Bone marrow (tissue), 2 donors: Measurements from ENCODE around the gene SURF6.
"Not testable (repeated sequence)": the region's sequence is repeated elsewhere in the genome, so short reads cannot be mapped to it uniquely, and the experiment has no call there.

Experiments
- DNase-seq, 2 donors: peaks; one replicate each; lab custom pipeline; 2025; lab: John Stamatoyannopoulos, UW

Gene SURF6

DNA sequence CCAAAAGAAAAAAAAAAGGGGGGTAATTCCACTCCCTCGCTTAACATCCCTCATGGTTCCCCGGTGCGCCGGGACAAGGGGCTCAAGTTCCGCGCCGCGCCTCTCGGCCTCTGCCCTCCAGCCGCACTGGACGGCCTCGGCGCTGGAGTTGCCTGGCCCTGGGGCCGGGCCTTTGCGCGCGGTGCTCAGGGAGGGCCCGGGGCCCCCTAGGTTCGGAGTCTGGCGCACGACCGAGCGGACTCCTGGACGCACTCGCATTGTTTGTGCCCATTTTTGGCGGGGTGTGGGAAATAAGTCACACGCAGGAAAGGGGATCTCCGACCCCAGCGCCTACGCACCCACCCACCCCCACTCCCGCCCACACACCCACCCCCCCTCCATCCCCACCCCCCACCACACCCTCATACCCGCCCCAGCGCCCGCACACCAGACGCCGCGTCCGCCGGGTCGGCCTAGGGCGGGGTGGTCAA, 11.6 kb upstream of the SURF6 start:
- DNase-seq, result no peak

DNA sequence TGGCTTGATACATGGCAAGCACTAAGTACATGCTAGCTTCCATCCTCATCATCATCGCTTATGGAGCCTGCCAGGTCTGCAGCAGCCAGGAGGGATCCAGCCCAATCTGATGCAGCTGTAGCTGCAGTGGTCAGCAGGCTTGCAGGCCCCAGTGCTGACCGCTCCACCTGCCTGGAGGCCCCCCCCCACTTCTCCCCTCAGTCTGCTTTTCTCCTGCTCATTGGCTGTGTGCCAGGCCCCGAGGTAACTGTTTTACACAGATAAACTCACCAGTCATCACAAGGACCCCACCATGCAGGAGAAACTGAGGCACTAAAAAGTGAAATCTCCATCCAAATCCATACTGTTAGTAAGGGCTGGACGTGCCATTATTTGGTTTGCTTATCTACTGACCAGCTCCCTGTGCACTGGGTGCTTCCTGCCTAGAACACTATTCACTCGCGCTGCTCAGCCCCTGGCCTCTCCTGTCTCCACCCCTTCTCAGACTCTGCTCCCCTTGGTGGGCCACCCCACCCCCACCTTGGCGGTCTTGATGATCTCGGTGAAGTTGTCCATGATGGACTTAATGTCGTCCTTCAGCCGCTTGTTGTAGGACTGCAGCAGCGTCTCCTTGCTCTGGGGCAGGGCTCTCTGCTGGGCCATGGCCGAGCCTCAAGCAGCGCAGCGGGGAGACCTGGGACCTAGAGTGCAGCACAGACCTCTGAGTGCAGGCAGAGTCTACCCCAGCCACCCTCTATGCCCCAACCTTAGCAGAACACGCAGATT, 10.2 kb upstream of the SURF6 start:
- DNase-seq, result no peak

DNA sequence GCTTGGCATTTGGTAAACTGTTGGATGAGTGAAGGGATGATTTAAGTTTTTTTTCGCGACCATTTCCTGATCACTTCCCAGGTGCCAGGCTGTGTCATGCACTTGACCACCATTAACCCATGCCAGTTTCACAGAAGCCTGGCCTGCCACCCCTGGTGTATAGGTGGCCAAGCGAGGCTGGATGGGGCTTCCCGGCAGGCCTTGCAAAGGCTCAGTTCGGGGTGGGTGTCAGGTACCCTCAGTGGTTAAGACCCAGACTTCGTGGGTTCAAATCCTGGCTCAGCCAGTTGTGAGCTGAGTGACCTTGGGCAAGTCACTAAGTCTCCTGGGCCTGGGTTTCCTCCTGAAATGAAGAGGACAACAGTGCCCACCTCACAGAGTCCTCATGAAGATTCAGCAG, 9.6 kb upstream of the SURF6 start:
- no peak for DNase-seq

DNA sequence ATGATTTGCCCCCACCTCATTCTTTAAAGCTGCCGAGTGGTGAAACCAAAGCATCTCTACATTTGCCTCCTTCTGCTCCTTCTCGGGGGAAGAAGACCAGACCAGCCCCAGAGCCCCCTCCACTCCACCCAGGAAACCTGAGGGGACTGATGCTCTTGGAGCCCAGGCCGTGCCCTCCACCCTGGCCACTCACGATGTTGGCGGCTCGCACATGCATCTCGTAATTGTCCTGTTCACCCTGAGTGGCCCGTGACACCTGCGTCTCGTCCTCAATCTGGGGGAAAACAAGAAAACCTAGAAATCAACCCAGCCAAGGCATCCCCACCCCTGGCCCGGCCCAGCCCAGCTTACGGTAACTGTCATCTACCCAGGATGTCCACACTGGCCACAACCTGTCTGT, 9.0 kb upstream of the SURF6 start:
- no peak for DNase-seq

DNA sequence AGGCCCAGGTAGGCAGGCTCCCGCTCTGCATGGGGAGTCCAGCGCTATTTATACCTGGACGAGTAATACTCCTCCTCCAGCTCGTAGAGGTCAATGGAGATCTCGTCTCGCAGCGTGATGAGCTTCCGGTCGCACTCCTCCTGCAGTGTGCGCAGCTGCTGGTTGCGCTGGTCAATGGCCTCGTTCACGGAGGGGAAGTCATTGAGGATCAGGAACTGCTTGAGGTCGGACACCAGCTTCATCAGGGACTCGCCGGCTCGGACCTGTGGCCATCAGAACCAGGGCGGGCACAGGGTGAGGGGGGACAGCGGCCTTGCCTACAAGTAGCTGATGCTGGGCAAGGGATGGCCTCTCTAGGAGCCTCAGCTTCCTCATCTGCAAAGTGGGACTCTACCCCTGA, 8.1 kb upstream of the SURF6 start:
- DNase-seq, result no peak

DNA sequence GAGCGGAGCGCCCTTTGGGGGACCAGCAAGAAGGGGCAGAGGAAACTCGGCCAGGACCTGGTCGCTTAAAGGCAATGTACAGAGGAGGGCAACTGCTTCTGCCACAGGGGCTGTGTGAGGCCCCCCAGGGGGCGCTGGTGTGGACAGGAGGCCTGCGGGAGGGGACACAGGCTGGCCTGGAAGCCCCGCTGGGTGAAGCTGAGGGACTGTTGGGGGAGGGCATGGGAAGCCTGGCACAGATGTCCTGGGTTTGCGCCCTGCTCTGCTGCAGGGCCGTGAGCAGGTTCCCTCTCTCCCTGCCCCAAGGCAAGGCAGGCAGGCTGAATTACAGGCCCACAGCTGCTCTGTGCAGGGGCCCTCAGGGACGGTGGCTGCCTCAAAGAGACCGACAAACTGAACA, 6.6 kb upstream of the SURF6 start:
- no peak for DNase-seq

DNA sequence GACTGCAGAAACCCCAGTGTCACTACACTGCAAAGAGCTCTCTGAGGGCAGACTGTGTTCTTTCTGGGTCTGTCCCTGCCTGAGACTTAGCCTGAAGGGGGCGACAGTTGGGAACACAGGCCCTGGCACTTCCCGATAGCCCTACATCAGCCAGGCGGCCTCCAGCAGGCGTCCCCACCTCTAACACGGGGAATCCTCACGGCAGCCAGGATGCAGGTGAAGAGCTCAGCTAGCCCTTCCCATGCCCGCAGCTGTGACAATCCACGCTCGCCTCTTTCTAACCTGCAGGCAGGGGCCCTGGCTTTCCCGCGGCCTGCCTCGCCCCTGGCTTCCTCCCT, 6.0 kb upstream of the SURF6 start:
- DNase-seq, result no peak

DNA sequence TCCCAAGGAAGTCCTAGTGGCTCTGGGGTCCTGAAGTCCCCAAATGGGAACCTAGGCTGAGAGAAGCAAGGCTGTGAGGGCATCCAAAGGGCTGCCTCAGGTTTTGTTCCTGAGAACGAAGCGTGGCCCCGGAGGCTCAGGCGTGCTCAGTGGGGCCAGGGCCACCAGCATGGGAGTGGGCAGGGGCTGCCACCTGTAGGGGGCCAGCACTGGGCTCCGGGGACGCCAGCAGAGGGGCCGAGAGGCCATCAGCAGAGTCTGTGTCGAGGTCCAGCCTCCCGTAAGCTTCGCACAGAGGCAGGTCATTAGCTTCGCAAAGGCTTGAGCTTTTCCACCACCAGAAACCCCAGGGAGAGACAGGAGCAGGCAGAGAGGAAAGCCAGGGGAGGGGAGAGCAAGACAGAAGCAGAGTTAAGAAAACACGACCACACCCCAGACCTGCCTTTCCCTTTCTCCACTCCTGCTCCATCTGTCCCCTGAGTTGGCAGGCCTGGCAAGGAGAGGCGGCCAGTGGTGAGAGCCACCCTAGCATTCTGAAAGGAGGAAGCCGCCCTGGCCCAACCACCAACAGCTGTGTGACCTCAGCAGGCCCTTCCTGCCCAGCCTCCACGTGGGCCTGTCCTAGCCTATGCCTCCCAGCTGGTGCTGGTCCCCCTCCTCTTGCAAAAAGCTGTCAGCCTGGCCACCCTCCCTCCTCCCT, 5.5 kb upstream of the SURF6 start:
- peak in 1 of 2 donors; percentile 13 for DNase-seq

DNA sequence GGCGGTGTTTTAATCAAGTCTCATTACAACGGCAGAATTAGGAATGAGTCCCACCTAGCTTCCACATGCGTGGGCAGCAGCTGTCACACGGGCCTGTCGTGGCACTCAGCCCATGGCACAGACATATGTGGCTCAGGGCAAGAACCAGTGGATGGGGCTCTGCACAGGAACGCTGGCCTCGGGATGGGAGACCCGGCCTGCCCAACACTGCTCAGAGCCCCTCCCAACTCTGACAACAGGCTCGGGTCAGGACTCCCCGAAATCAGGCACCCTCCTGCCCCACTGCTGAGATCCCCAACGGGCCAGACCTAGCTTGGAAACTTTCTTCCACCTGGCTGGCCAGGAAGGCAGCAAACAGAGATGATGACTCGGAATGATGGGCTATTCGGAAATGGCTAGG, 4.9 kb upstream of the SURF6 start:
- DNase-seq, result no peak

DNA sequence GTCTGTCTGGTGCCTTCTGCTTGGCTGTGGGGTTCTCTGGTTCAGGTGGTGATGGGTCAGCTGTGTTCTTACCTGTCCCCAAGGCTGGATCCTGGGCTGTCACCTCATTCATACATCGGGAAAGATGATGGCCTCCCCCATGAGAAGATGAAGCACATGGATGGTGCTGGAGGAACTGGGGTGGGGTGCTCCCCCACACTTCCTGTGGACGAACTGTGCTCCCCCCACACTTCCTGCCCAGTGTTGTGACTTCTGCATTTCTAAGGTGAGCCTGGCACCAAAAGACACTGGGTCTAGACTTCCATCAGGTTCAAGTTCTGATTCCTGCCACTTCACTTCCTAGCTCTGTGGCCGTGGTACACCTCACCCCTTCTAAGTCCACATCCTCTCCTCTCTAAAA, 4.3 kb upstream of the SURF6 start:
- DNase-seq, result peak in 1 of 2 donors; percentile 14

DNA sequence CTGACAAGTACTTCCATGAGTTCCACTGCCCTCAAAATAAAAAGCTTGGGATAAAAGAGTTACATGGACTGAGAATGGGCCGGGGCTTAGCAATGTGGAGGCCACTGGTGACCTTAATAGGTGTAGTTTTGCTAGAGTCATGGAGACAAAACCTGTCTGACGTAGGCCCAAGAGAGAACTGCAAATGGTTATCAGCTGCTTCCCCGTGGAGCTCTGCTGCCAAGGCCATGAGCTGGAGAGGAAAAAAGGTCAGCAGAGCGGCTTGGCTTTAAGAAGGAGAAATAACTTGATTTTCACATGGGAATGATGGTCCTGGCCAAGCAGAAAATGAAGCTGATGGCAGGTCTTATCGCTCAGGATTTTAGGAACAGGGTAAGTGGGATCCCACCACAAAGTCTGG, 3.7 kb upstream of the SURF6 start:
- no peak for DNase-seq

DNA sequence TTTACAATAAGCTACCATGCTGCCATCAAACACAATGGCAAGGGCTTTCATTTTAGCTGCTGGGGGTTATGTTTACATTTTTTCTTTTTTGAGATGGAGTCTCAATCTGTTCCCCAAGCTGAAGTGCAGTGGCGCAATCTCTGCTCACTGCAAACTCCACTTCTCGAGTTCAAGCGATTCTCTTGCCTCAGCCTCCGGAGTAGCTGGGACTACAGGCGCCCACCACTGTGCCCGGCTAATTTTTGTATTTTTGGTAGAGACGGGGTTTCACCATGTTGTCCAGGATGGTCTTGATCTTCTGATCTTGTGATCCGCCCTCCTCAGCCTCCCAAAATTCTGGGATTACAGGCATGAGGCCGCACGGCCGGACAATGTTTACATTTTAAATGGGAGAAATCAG, 1.1 kb downstream of the SURF6 start:
- not testable (repeated sequence) for DNase-seq

DNA sequence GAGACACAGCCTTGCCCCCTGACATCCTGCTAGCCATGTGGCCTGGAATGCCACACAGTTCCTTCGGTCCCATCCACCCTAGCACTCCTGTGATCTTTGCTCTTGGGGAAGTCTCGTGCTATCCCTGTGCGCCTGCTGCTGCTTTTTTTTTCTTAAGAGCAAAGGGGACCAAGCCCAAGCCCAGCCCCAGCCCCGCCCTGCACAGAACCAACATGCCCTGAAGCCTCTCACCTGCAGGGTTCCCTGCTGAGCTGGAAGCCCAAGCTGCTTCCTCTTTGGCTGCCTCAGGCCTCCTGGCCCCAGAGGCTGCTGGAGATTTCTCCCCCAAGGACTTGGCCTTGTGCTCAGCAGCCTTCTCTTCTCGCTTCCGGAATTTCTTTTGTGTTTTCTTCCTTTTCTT, 1.8 kb downstream of the SURF6 start:
- DNase-seq, result no peak

DNA sequence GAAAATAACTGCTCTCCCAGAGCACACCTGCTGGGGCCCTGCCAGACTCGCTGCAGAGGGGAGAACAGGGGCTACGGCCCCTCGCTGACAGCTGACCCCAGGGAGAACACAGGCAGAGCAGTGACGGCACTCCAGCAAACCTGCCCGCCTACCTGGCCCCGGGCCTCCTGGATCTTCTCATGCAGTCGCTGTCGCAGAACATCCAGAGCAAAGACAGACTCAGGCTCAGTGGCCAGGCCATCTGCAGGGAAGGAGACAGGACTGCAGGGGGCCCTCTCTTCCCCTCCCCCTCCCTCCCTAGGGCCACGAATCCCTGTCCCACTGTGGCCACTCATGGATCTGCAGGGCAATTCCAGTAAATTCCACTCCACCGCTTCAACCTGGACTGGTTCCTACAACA, 2.4 kb downstream of the SURF6 start:
- DNase-seq, result no peak

DNA sequence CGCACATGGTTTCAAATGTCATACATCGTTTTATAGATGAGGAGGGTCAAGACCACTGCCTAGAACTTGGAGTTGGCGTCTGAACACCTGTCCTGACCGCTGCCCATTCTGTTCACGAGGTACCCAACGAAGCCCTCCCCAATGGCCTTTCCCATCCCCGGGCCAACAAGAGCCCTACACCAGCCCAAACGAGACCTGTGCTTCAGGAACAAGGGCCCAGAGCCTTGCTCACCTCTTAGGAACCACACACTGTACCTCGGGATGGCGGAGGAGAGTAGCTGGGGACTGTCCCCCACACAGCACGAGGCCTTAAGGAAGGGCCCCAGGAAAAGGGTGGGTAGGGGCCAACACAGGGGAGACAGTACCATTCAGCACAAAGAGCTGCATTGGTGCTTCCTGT, 3.0 kb downstream of the SURF6 start:
- DNase-seq, result no peak

DNA sequence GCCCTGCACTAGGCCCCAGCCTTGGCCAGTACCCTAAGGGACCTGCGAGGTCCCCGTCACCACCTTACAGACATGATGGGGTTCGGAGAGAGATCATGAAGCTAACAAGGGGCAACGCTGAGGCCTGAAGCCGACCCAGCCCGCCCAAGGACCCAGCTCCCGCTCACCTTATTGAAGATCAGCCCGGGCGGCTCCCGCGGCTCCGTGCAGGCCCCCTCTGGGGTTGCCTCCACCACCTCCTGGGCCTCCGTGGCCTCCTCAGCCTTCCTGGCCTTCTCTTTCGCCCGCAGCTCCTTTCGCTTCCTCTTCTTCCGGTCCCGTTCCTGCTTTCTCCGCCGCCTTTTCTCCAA, 3.6 kb downstream of the SURF6 start:
- DNase-seq, result no peak

DNA sequence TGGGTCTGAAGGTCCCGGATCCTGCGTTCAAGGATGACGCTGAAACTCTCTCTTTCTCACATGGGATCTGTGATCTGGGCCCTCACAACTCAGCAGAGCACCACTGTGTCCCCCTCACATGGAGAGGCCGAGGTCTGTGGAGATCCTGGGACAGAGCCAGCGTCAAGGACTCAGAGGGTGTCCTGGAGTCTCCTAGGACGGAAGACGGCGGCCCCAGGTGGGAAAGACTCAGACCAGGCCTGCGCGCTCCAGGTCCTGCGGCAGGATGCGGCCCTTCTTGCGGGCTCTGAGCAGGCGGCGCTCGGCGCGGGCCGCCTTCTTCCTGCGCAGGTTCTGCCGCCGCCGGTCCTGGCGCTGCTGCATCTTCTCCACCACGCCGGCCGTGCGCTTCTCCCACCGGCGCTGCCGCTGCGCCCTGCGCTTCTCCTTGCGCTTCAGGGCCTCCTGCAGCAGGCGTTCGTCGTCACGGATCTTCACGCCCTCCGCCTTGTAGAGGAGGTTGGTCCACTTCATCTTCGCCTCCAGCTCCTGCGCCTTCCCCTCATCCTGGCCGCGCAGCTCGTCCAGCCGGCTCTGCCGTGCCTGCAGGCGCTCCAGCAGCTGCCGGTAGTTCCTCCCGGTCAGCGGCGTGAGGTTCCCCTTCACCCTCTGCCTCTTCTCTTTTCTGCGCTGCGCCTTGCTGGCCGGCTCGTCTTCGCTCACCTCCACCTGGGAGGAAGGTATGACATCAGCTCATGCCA, 4.2 kb downstream of the SURF6 start:
- DNase-seq, result no peak

DNA sequence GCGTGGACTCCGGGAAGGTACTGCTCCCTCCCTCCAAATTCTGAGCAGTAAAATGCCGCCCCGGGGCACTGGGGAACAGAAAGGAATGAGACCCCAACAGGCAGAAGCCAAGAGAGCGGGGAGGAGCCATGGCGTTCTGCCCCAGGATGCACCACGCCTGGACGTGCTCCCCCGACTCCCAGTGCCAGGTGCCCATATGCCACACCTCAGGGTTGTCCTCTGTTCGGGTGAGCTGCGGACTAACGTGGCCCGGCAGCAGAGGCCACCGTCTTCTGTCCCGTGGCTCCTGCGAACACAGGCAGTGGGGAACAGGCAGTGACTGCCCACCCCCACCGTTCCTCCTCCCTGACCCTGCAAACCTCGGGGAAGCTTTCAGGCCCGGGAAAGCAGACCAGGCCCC, 4.8 kb downstream of the SURF6 start:
- no peak for DNase-seq

DNA sequence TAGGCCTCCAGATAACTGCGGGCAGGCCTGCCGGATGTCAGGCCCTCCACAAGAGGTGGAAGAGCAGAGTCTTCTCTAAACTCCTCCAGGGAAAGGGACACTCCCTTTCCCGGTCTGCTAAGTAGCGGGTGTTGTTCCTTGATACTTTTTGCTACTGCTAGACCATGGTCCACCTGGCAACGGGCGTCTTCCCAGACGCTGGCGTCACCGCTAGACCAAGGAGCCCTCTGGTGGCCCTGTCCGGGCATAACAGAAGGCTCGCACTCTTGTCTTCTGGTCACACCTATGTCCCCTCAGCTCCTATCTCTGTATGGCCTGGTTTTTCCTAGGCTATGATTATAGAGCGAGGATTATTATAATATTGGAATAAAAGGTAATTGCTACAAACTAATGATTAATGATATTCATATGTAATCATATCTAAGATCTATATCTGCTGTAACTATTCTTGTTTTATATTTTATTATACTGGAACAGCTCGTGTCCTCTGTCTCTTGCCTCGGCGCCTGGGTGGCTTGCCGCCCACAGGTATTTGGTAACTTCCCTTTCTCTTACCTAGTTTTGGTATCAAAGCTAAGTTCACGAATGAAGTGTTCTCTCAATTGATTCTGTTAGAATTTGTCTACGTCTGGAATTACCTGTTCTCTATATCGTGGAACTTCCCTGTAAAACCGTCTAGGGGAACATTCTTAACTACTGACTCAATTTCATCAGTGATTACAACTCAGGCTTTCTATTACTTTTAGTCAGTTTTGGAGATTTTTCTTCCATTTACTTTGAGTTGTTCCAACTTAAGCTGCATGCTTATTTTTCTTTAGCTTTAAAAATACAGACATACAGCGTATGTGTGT, 6.5 kb downstream of the SURF6 start:
- DNase-seq, result not testable (repeated sequence)

DNA sequence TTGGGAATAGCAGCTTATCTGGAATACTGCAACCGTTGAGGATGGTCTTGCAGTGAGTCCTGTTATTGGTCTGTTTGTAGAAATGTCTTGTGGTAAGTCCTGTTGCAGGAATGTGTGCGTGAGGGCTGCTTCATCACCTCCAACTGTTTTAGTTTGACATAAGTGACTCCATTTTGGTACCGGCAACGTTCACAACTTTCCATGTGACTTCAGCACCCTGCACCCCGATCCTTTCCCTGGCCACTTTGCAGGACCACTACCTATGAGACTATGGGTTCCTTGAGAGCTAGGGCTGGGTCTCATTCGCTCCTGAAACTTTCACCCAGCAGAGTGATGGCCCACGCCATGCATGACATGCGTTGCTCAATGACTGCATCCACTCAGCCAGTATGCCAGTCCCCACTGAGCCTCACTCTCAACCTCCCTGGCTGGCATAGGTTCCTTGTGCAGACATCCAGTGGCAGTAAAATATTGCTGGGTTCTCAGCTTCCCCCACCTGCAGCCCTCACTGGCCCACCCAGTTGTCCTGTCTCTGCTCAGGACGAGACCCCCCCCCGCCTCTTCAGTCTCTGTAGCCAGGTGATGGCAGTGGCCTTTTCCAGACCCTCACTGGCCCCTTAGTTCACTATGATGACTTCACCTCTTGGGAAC, 8.0 kb downstream of the SURF6 start:
- no peak for DNase-seq

DNA sequence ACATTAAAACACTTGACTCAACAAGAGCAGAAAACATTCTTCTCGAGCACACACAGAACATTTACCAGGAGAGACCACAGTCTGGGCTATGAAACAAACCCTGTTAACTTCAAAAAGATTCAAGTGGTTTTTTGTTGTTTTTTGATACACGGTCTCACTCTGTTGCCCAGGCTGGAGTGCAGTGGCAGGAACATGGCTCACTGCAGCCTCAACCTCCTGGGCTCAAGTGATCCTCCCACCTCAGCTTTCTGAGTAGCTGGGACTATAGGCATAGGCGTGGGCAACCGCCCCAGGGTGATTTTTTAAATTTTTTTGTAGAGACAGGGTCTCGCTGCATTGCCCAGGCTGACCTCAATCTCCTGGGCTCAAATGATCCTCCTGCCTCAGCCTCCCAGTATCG, 9.0 kb downstream of the SURF6 start:
- DNase-seq, result not testable (repeated sequence)
